HepG2 (cell line): ENCODE results near the gene IL17D. TPM values are rescaled to one million over a fixed set of nuclear protein-coding genes. Genes with fewer than 3 reads are reported as not detected.
A peak's percentile ranks its signal among the peaks of the same experiment; 100 is the strongest.

Source experiments
- BATF2 ChIP-seq: sonication (generic); formaldehyde crosslinking; IDR thresholded peaks from 2 replicates; pipeline ENCODE4 v1.8.0; 2022; ENCODE audit warnings: mild to moderate bottlenecking, missing genetic modification reagents, moderate library complexity
- EED ChIP-seq: sonication (generic); formaldehyde crosslinking; IDR thresholded peaks from 2 replicates; pipeline ENCODE4 v1.5.0; 2020; ENCODE audit warnings: mild to moderate bottlenecking, missing genetic modification reagents
- HMGA1 ChIP-seq: sonication (generic); formaldehyde crosslinking; conservative IDR thresholded peaks from 2 replicates; pipeline ENCODE4 v1.4.0; 2020; ENCODE audit warnings: missing genetic modification reagents
- HNRNPUL1 ChIP-seq: fragments of 200-400 bp; formaldehyde crosslinking; IDR thresholded peaks from 2 replicates; pipeline ENCODE4 v1.6.1; 2017; ENCODE audit warnings: low read depth, mild to moderate bottlenecking, low read length, moderate library complexity
- KIAA2018 ChIP-seq: sonication (generic); formaldehyde crosslinking; IDR thresholded peaks from 2 replicates; pipeline ENCODE4 v1.5.0; 2020; ENCODE audit warnings: mild to moderate bottlenecking, missing genetic modification reagents, borderline replicate concordance
- MZF1 ChIP-seq: sonication (generic); formaldehyde crosslinking; IDR thresholded peaks from 2 replicates; pipeline ENCODE4 v1.8.1; 2023; ENCODE audit warnings: mild to moderate bottlenecking, missing genetic modification reagents, borderline replicate concordance
- NRL ChIP-seq: sonication (generic); formaldehyde crosslinking; IDR thresholded peaks from 2 replicates; pipeline ENCODE4 v1.5.0; 2020; ENCODE audit warnings: missing genetic modification reagents, mild to moderate bottlenecking, moderate library complexity, borderline replicate concordance
- REXO4 ChIP-seq: sonication (generic); formaldehyde crosslinking; IDR thresholded peaks from 2 replicates; pipeline ENCODE4 v1.8.0; 2022; ENCODE audit warnings: missing genetic modification reagents, mild to moderate bottlenecking, borderline replicate concordance
- RFXANK ChIP-seq: IDR thresholded peaks from 2 replicates; pipeline ENCODE4 v1.6.1; 2016
- TRIM22 ChIP-seq: fragments of 450-650 bp; IDR thresholded peaks from 2 replicates; pipeline ENCODE4 v1.6.1; 2017
- ZNF567 ChIP-seq: sonication (generic); formaldehyde crosslinking; IDR thresholded peaks from 2 replicates; pipeline ENCODE4 v1.8.1; 2023; ENCODE audit warnings: mild to moderate bottlenecking, missing genetic modification reagents, borderline replicate concordance
- ZNF639 ChIP-seq: conservative IDR thresholded peaks from 2 replicates; pipeline ENCODE4 v1.6.1; 2018; ENCODE audit warnings: missing genetic modification reagents
- ZNF710 ChIP-seq: sonication (generic); formaldehyde crosslinking; IDR thresholded peaks from 2 replicates; pipeline ENCODE4 v1.5.0; 2020; ENCODE audit warnings: mild to moderate bottlenecking, missing genetic modification reagents, borderline replicate concordance
- ZNF850 ChIP-seq: sonication (generic); formaldehyde crosslinking; conservative IDR thresholded peaks from 2 replicates; pipeline ENCODE4 v1.9.0; 2021; ENCODE audit warnings: mild to moderate bottlenecking, missing genetic modification reagents
- ZSCAN20 ChIP-seq: sonication (generic); formaldehyde crosslinking; IDR thresholded peaks from 2 replicates; pipeline ENCODE4 v1.4.0; 2020; ENCODE audit warnings: missing genetic modification reagents, mild to moderate bottlenecking, borderline replicate concordance
- polyA plus RNA-seq, 8 experiments: library from polyadenylated mRNA; depleted of rRNA in 3 of 8; stranded (reverse) in 7 of 8; unstranded in 1 of 8; fragments of >200 nt; fragmentation: Illumina TruSeq in 4 of 8; extraction: Trizol in 4 of 8; gene quantifications; 2 replicates each; pipeline versions ENCODE4 v1.2.1 to v1.2.3, GENCODE V29; 2011 to 2016; ENCODE audit warnings: low read depth in 4 of 8, missing spikeins in 1 of 8, mixed read lengths in 1 of 8; ENCODE audit not compliant: insufficient read depth in 1 of 8
- total RNA-seq, 5 experiments: library from RNA; depleted of rRNA; stranded (reverse); fragments of >200 nt; fragmentation: Illumina TruSeq; extraction: Trizol; gene quantifications; 2 replicates each; pipeline ENCODE4 v1.2.3, GENCODE V29; 2016; ENCODE audit warnings: low read depth in 1 of 5

IL17D gene
- total and polyA plus RNA-seq, 2 of the 13 experiments (the other 11 are each of a cell fraction or from before 2014, with no cell fraction given), result 1.1 to 2.2 TPM

- TF ChIP-seq ZNF710 (CRISPR knock-in tag) (no peak; the same call in 1 of the 2 replicates), ZNF639 (CRISPR knock-in tag) (no peak), HNRNPUL1 (no peak), HMGA1 (no peak), ZNF850 (CRISPR knock-in tag) (no peak), RFXANK (CRISPR knock-in tag) (no peak), BATF2 (CRISPR knock-in tag) (no peak), KIAA2018 (CRISPR knock-in tag) (no peak), ZSCAN20 (CRISPR knock-in tag) (no peak), ZNF567 (CRISPR knock-in tag) (no peak), TRIM22 (no peak), MZF1 (CRISPR knock-in tag) (no peak), NRL (CRISPR knock-in tag) (peak; percentile 71; the same call in 1 of the 2 replicates), REXO4 (no peak), EED (no peak)
Observed at GRCh38 chr13:20702915-20703779, at the start of gene IL17D (continued).
